Measurements from ENCODE around the gene ZBTB34.

DNA sequence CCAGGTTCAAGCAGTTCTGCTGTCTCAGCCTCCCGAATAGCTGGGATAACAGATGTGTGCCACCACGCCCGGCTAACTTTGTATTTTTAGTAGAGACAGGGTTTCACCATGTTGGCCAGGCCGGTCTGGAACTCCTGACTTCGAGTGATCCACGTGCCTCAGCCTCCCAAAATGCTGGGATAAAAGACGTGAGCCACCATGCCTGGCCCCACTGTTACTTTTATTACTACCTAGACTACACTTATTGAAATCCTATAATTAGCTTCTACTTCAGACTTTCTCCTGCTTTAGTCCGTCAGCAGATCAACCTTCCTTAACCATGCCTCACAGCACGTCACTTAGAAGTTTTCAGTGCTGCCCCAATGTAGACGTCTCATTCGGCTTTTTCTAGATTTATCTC is 47.4 kb upstream of the ZBTB34 start:
- TF ChIP-seq EZH2phosphoT487 (IDR thresholded peaks at IDR 0.05; ENCODE audit: low read depth, severe bottlenecking, unreplicated experiment), result no peak
- TF ChIP-seq, protein P1, sequence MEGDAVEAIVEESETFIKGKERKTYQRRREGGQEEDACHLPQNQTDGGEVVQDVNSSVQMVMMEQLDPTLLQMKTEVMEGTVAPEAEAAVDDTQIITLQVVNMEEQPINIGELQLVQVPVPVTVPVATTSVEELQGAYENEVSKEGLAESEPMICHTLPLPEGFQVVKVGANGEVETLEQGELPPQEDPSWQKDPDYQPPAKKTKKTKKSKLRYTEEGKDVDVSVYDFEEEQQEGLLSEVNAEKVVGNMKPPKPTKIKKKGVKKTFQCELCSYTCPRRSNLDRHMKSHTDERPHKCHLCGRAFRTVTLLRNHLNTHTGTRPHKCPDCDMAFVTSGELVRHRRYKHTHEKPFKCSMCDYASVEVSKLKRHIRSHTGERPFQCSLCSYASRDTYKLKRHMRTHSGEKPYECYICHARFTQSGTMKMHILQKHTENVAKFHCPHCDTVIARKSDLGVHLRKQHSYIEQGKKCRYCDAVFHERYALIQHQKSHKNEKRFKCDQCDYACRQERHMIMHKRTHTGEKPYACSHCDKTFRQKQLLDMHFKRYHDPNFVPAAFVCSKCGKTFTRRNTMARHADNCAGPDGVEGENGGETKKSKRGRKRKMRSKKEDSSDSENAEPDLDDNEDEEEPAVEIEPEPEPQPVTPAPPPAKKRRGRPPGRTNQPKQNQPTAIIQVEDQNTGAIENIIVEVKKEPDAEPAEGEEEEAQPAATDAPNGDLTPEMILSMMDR (IDR thresholded peaks at IDR 0.05; ENCODE audit: poor library complexity), result no peak
- TF ChIP-seq EZH2 (IDR thresholded peaks at IDR 0.05; ENCODE audit: borderline replicate concordance), result no peak
